LoVo (cell line): Measurements from ENCODE around the gene GALNT9.

ENCODE experiments used
- DNase-seq: peaks from one replicate; pipeline ENCODE4 v3.0.0-alpha.2; 2016; ENCODE audit warnings: low spot score

GALNT9 gene

GRCh38 chr12:132344181-132344580 lies 14.8 kb upstream of the GALNT9 start:
- DNase-seq = no peak

GRCh38 chr12:132343294-132344004 lies 14.1 kb upstream of the GALNT9 start:
- no peak for DNase-seq

GRCh38 chr12:132342251-132343227 lies 13.2 kb upstream of the GALNT9 start:
- DNase-seq = no peak

GRCh38 chr12:132341318-132342050 lies 12.1 kb upstream of the GALNT9 start:
- DNase-seq = no peak

GRCh38 chr12:132340266-132341035 lies 11.1 kb upstream of the GALNT9 start:
- DNase-seq = no peak

- DNase-seq = no peak
These were observed 10.5 kb upstream of the GALNT9 start for GRCh38 chr12:132339856-132340255.

GRCh38 chr12:132338781-132339180 lies 9.4 kb upstream of the GALNT9 start:
- no peak for DNase-seq

- no peak for DNase-seq
These were observed 8.9 kb upstream of the GALNT9 start for GRCh38 chr12:132338311-132338710.

- no peak for DNase-seq
These were observed 8.2 kb upstream of the GALNT9 start for GRCh38 chr12:132337557-132337956.

- no peak for DNase-seq
These were observed 7.3 kb upstream of the GALNT9 start for GRCh38 chr12:132336451-132337413.

GRCh38 chr12:132335179-132335756 lies 5.9 kb upstream of the GALNT9 start:
- no peak for DNase-seq

- DNase-seq = no peak
These were observed 4.4 kb upstream of the GALNT9 start for GRCh38 chr12:132333766-132334165.

- no peak for DNase-seq
These were observed 3.9 kb upstream of the GALNT9 start for GRCh38 chr12:132333273-132333672.

GRCh38 chr12:132330549-132330881 lies 1.1 kb upstream of the GALNT9 start:
- DNase-seq = no peak

GRCh38 chr12:132329720-132330548 lies 545 bp upstream of the GALNT9 start:
- DNase-seq = no peak

- DNase-seq = no peak
These were observed 933 bp downstream of the GALNT9 start for GRCh38 chr12:132328282-132329029.

GRCh38 chr12:132327336-132328171 lies 1.8 kb downstream of the GALNT9 start:
- DNase-seq = peak; percentile 41

- DNase-seq = no peak
These were observed 2.7 kb downstream of the GALNT9 start for GRCh38 chr12:132326646-132327045.
